ENCODE results near the gene FIS1.

- TF ChIP-seq CTCF (conservative IDR thresholded peaks at IDR 0.05), result no peak
- TF ChIP-seq ZFX (IDR thresholded peaks at IDR 0.05), result no peak
Observed at GRCh38 chr7:101222275-101222830, 22.5 kb downstream of the FIS1 start.
